HL-60 (cell line): Measurements from ENCODE around the gene THEM5.

ENCODE experiments used
- CTCF ChIP-seq: IDR thresholded peaks from one replicate; pipeline ENCODE4 v1.5.1; 2011; ENCODE audit warnings: low read length, control low read depth, inconsistent platforms; ENCODE audit not compliant: insufficient read depth
- GABPA ChIP-seq: IDR thresholded peaks from 2 replicates; pipeline ENCODE4 v1.6.1; 2012; ENCODE audit warnings: low read depth
- REST ChIP-seq: IDR thresholded peaks from 2 replicates; pipeline ENCODE4 v1.6.1; 2012; ENCODE audit warnings: low read depth; ENCODE audit not compliant: insufficient replicate concordance

GRCh38 chr1:151849871-151850270, 3.6 kb downstream of the THEM5 start:
- TF ChIP-seq CTCF (no peak), REST (no peak), GABPA (no peak)
